Neural cell (in vitro differentiated cells): Measurements from ENCODE around the gene CERS5. TPM values are rescaled to one million over a fixed set of nuclear protein-coding genes. Genes with fewer than 3 reads are reported as not detected.

Source experiments
- H2AFZ ChIP-seq: fragments of 200-600, 300-800 bp; sonication (generic), shearing (Covaris generic); 2 replicates; pipeline ENCODE4 v1.6.0; 2014; ENCODE audit warnings: low read depth, mild to moderate bottlenecking, antibody characterized with exemption, low read length, moderate library complexity
- H3F3A ChIP-seq: fragments of 200-600 bp; shearing (Covaris generic); 2 replicates; pipeline ENCODE4 v1.6.1; 2016; ENCODE audit warnings: mild to moderate bottlenecking, moderate library complexity, mixed read lengths, antibody characterized with exemption, low read length; ENCODE audit not compliant: insufficient read depth, poor library complexity, severe bottlenecking
- H3K27ac ChIP-seq: fragments of 200-600, 300-800 bp; sonication (generic), shearing (Covaris generic); 2 replicates; pipeline ENCODE4 v1.5.1; 2014; ENCODE audit warnings: mild to moderate bottlenecking, low read length, moderate library complexity
- H3K27me3 ChIP-seq: fragments of 300-800, 200-600 bp; sonication (generic), shearing (Covaris generic); 2 replicates; pipeline ENCODE4 v1.6.0; 2014; ENCODE audit warnings: mild to moderate bottlenecking, low read depth, low read length, moderate library complexity; ENCODE audit not compliant: insufficient read depth
- H3K36me3 ChIP-seq: fragments of 300-800, 200-600 bp; sonication (generic), shearing (Covaris generic); 2 replicates; pipeline ENCODE4 v1.5.1; 2014; ENCODE audit warnings: mild to moderate bottlenecking, antibody characterized with exemption, low read length, moderate library complexity; ENCODE audit not compliant: insufficient read depth
- H3K4me2 ChIP-seq: fragments of 300-800, 200-600 bp; sonication (generic), shearing (Covaris generic); 2 replicates; pipeline ENCODE4 v1.6.0; 2014; ENCODE audit warnings: mild to moderate bottlenecking, low read length
- H3K4me3 ChIP-seq: fragments of 300-800, 200-600 bp; sonication (generic), shearing (Covaris generic); 2 replicates; pipeline ENCODE4 v1.5.1; 2014; ENCODE audit warnings: mild to moderate bottlenecking, low read length, moderate library complexity
- H3K79me2 ChIP-seq: fragments of 200-600 bp; shearing (Covaris generic); replicated peaks from 2 replicates; pipeline ENCODE4 v1.6.0; 2014; ENCODE audit warnings: mild to moderate bottlenecking, low read length, moderate library complexity; ENCODE audit not compliant: insufficient read depth
- H3K9ac ChIP-seq: fragments of 300-800, 200-600 bp; sonication (generic), shearing (Covaris generic); 2 replicates; pipeline ENCODE4 v1.6.1; 2016; ENCODE audit warnings: mild to moderate bottlenecking, low read length, mixed read lengths
- H3K9me2 ChIP-seq: fragments of 200-600 bp; shearing (Covaris generic); 2 replicates; pipeline ENCODE4 v1.6.1; 2016; ENCODE audit warnings: mild to moderate bottlenecking, low read length, mixed read lengths; ENCODE audit not compliant: insufficient read depth
- H3K9me3 ChIP-seq: fragments of 200-600, 300-800 bp; sonication (generic), shearing (Covaris generic); 2 replicates; pipeline ENCODE4 v1.6.1; 2016; ENCODE audit warnings: mild to moderate bottlenecking, mixed run types, low read length, moderate library complexity, mixed read lengths
- H4K20me1 ChIP-seq: fragments of 200-600 bp; shearing (Covaris generic); 2 replicates; pipeline ENCODE4 v1.6.1; 2016; ENCODE audit warnings: mild to moderate bottlenecking, mixed run types; ENCODE audit not compliant: insufficient read depth
- CTCF ChIP-seq: fragments of 450-650 bp; IDR thresholded peaks from 2 replicates; pipeline ENCODE4 v1.5.1; 2014; ENCODE audit warnings: antibody characterized with exemption, mild to moderate bottlenecking, moderate library complexity; ENCODE audit not compliant: poor library complexity, severe bottlenecking
- EP300 ChIP-seq: fragments of 450-650 bp; conservative IDR thresholded peaks from 2 replicates; pipeline ENCODE4 v1.6.1; 2014; ENCODE audit warnings: antibody characterized with exemption, mild to moderate bottlenecking, moderate library complexity; ENCODE audit not compliant: poor library complexity, severe bottlenecking
- EZH2 ChIP-seq: fragments of 200-600, 300-800 bp; shearing (Covaris generic), sonication (generic); IDR thresholded peaks from 2 replicates; pipeline ENCODE4 v1.6.1; 2014; ENCODE audit warnings: antibody characterized with exemption, low read length, borderline replicate concordance, mild to moderate bottlenecking; ENCODE audit not compliant: insufficient read depth, poor library complexity, severe bottlenecking
- MXI1 ChIP-seq: fragments of 450-650 bp; conservative IDR thresholded peaks from 2 replicates; pipeline ENCODE4 v1.6.1; 2014; ENCODE audit warnings: antibody characterized with exemption, mild to moderate bottlenecking; ENCODE audit not compliant: poor library complexity, severe bottlenecking
- POLR2AphosphoS5 ChIP-seq: IDR thresholded peaks from 2 replicates; pipeline ENCODE4 v1.6.1; 2012
- RAD21 ChIP-seq: fragments of 450-650 bp; conservative IDR thresholded peaks from 2 replicates; pipeline ENCODE4 v1.6.1; 2014; ENCODE audit warnings: antibody characterized with exemption, mild to moderate bottlenecking, moderate library complexity
- REST ChIP-seq: IDR thresholded peaks from 2 replicates; pipeline ENCODE4 v1.6.1; 2012; ENCODE audit warnings: borderline replicate concordance
- SMC3 ChIP-seq: fragments of 450-650 bp; conservative IDR thresholded peaks from 2 replicates; pipeline ENCODE4 v1.6.1; 2014; ENCODE audit warnings: antibody characterized with exemption, mild to moderate bottlenecking, moderate library complexity; ENCODE audit not compliant: poor library complexity
- TAF1 ChIP-seq: IDR thresholded peaks from 2 replicates; pipeline ENCODE4 v1.6.1; 2012; ENCODE audit warnings: low read depth
- polyA plus RNA-seq: library from polyadenylated mRNA; depleted of rRNA; stranded (reverse); fragments of >200 nt; gene quantifications from 2 replicates; pipeline ENCODE4 v1.2.3, GENCODE V29; 2014

CERS5 gene
- polyA plus RNA-seq, 1 donor from 2014 or later: 470 TPM

GRCh38 chr12:50181691-50182090, 14.5 kb upstream of the CERS5 start:
- no peaks in the 10 kb centered on the region for H3K9me3 ChIP-seq
- H3F3A ChIP-seq: no peaks in the 10 kb centered on the region
- no peaks in the 10 kb centered on the region for H3K79me2 ChIP-seq
- H3K4me3 ChIP-seq: no peak overlapping the region
- H3K9me2 ChIP-seq: no peaks in the 10 kb centered on the region
- H3K4me2 ChIP-seq: no peak overlapping the region
- H3K36me3 ChIP-seq: no peaks in the 10 kb centered on the region
- H3K27me3 ChIP-seq: no peaks in the 10 kb centered on the region
- no peak overlapping the region for H2AFZ ChIP-seq
- TF ChIP-seq EP300: no peak
- no peak for TF ChIP-seq POLR2AphosphoS5
- TF ChIP-seq CTCF: no peak
- no peak for TF ChIP-seq MXI1
- no peak for TF ChIP-seq EZH2
- no peak for TF ChIP-seq TAF1
- no peak for TF ChIP-seq SMC3
- no peak for TF ChIP-seq REST
- TF ChIP-seq RAD21: no peak
- no peaks in the 10 kb centered on the region for H4K20me1 ChIP-seq
- no peak overlapping the region for H3K27ac ChIP-seq
- no peak overlapping the region for H3K9ac ChIP-seq

GRCh38 chr12:50175716-50176026, 8.5 kb upstream of the CERS5 start:
- Histone ChIP-seq H4K20me1 (no peaks in the 10 kb centered on the region), H3K36me3 (no peaks in the 10 kb centered on the region), H2AFZ (no peak overlapping the region), H3K4me3 (no peak overlapping the region), H3K27ac (no peak overlapping the region), H3K9me3 (no peaks in the 10 kb centered on the region), H3K9me2 (no peaks in the 10 kb centered on the region), H3K4me2 (no peak overlapping the region), H3K9ac (no peak overlapping the region), H3K27me3 (no peaks in the 10 kb centered on the region), H3K79me2 (no peaks in the 10 kb centered on the region), H3F3A (no peaks in the 10 kb centered on the region)
- TF ChIP-seq EZH2 (no peak), RAD21 (no peak), CTCF (no peak), REST (no peak), TAF1 (no peak), EP300 (no peak), POLR2AphosphoS5 (no peak), MXI1 (no peak), SMC3 (no peak)
